Measurements from ENCODE around the gene ANKRD63.

ANKRD63 gene

GRCh38 chr15:40277471-40277870 is 5.4 kb downstream of the ANKRD63 start:
- DNase-seq = no peak

- DNase-seq = no peak
These were observed 5.9 kb downstream of the ANKRD63 start for GRCh38 chr15:40276927-40277326.

DNA sequence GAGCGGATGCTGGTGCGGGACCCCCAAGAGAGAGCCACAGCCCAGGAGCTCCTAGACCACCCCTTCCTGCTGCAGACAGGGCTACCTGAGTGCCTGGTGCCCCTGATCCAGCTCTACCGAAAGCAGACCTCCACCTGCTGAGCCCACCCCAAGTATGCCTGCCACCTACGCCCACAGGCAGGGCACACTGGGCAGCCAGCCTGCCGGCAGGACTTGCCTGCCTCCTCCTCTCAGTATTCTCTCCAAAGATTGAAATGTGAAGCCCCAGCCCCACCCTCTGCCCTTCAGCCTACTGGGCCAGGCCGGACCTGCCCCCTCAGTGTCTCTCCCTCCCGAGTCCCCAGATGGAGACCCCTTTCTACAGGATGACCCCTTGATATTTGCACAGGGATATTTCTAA is 6.9 kb downstream of the ANKRD63 start:
- DNase-seq = no peak

GRCh38 chr15:40275523-40275922 is 7.3 kb downstream of the ANKRD63 start:
- DNase-seq = no peak

GRCh38 chr15:40274350-40275274 is 8.3 kb downstream of the ANKRD63 start:
- DNase-seq = no peak

DNA sequence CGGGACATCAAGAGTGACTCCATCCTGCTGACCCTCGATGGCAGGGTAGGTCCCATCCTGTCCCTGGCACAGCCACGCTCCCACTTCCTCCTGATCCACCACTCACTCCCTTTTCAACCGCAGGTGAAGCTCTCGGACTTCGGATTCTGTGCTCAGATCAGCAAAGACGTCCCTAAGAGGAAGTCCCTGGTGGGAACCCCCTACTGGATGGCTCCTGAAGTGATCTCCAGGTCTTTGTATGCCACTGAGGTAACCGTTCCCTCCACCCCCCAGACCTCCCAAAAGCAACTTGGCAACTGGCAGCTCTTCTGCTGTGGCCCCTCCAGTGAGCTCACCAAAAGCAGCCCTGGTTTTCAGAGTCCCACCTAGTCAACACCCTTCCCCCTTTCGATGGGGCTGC is 9.4 kb downstream of the ANKRD63 start:
- DNase-seq = no peak

- no peak for DNase-seq
These were observed 10.3 kb downstream of the ANKRD63 start for GRCh38 chr15:40272485-40273056.

- no peak for DNase-seq
These were observed 11.0 kb downstream of the ANKRD63 start for GRCh38 chr15:40271685-40272484.

GRCh38 chr15:40270246-40270995 is 12.4 kb downstream of the ANKRD63 start:
- DNase-seq = no peak

- DNase-seq = no peak
These were observed 13.3 kb downstream of the ANKRD63 start for GRCh38 chr15:40269604-40270003.

GRCh38 chr15:40267670-40268069 is 15.2 kb downstream of the ANKRD63 start:
- no peak for DNase-seq

- DNase-seq = no peak
These were observed 16.0 kb downstream of the ANKRD63 start for GRCh38 chr15:40266828-40267304.

DNA sequence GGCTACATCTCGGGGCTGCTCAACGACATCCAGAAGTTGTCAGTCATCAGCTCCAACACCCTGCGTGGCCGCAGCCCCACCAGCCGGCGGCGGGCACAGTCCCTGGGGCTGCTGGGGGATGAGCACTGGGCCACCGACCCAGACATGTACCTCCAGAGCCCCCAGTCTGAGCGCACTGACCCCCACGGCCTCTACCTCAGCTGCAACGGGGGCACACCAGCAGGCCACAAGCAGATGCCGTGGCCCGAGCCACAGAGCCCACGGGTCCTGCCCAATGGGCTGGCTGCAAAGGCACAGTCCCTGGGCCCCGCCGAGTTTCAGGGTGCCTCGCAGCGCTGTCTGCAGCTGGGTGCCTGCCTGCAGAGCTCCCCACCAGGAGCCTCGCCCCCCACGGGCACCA is 17.0 kb downstream of the ANKRD63 start:
- no peak for DNase-seq

DNA sequence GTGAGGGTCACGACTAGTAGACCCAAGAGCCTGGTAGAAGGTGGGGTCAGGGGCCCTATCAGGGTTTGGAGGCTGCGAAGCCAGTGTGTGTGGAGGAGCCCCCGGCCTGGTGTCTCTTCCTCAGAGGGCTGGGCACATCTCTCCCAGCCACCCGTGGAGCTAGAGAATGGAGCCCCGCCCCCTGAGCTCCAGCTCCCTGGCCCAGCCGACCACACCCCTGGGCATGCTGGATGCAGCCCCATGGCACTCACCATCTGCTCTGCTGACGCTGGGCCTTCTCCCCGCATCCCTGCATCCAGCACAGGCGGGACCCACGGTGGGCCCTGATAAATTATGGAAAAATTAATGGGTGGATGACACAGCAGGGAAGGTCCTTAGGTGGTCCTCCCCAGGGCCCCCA is 17.5 kb downstream of the ANKRD63 start:
- DNase-seq = no peak

DNA sequence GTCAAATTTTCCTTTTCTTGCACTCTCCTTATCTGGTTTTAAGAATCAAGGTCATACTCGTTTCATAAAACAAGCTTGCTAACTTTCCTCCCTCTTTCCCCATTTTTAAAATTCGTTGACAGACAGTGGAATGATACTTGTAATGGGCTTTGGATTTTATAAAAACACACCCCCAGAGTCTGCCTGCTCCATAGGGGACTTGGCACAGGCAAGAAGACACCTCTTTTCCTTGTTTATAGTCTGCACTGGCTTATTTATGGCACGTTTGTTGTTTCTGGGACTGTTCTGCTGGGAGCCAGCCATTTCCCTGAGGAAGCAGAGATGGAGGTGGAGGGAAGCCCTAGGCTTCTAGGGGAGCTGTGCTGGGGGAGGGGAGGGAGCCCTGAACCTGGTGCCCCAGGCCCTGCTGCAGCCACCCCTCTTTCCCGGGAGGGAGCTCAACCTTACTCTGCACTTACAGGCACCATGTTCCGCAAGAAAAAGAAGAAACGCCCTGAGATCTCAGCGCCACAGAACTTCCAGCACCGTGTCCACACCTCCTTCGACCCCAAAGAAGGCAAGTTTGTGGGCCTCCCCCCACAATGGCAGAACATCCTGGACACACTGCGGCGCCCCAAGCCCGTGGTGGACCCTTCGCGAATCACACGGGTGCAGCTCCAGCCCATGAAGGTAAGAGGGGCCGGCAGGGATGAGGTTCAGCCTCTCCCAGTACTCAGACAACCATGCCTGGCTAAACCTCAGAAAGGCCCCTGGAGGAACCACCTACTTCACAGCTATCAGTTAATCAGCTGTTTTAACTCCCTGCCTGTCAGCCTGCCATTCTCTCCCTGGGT is 18.3 kb downstream of the ANKRD63 start:
- DNase-seq = no peak

DNA sequence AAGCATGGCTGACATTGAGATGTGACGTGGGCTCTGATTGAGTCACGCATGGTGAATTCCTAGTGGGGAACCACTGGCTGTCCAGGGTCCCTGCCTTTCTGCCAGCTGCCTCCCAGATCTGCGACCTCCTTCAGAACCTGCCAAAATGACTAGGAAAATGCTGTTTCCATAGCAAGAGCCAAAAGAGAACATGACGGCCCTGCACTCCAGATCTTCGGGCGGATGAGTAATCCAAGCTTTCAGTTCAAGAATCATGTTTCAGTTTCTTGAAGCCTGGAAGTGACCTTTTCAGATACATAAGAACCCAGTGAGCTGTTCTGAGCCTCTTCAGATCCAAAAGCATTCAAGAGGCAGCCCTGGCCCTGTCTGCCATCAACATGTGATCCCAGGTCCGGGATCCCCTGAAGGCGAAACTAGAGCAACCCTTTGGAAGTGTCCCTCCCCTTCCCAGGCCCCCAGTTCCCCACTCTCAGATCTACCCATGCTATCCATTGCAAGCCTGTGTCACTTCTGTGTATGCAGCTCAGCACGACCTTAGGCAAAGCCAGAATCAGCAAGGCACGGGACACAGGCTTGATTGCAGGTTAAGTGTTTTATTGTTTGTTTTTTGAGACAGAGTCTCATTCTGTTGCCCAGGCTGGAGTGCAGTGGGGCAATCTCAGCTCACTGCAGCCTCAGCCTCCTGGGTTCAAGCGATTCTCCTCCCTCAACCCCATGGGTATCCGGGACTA is 19.7 kb downstream of the ANKRD63 start:
- DNase-seq = no peak

DNA sequence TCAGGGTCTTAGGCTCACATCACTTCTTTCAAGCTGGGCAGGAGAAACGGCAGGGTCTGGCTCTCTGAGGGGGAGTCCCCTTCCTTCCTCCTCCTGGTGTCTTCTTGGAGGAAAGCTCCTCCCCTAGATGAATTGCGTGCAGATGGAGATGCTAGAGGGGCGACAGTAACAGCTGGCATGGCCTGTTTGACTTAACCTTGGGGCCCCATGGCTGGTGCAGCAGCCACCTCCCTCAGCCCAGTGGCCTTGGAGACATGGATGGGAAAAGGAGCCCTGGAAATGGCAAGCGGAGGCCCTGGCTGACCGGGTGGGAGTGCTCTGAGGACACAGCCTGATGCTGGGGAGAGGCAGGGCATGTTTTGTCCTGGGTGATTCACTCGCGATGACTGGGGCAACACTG is 23.8 kb downstream of the ANKRD63 start:
- no peak for DNase-seq

GRCh38 chr15:40258544-40258943 is 24.3 kb downstream of the ANKRD63 start:
- no peak for DNase-seq

GRCh38 chr15:40257656-40258450 is 25.0 kb downstream of the ANKRD63 start:
- no peak for DNase-seq

GRCh38 chr15:40256638-40257235 is 26.1 kb downstream of the ANKRD63 start:
- no peak for DNase-seq
